ENCODE measurements around the gene HECTD4. TPM values are rescaled to one million over a fixed set of nuclear protein-coding genes. Genes with fewer than 3 reads are reported as not detected.
A peak's percentile ranks its signal among the peaks of the same experiment; 100 is the strongest.

Gene HECTD4
- total and polyA plus RNA-seq, 2 of the 4 experiments (the other 2 are of a cell fraction) = 12.9 to 13.0 TPM

DNA sequence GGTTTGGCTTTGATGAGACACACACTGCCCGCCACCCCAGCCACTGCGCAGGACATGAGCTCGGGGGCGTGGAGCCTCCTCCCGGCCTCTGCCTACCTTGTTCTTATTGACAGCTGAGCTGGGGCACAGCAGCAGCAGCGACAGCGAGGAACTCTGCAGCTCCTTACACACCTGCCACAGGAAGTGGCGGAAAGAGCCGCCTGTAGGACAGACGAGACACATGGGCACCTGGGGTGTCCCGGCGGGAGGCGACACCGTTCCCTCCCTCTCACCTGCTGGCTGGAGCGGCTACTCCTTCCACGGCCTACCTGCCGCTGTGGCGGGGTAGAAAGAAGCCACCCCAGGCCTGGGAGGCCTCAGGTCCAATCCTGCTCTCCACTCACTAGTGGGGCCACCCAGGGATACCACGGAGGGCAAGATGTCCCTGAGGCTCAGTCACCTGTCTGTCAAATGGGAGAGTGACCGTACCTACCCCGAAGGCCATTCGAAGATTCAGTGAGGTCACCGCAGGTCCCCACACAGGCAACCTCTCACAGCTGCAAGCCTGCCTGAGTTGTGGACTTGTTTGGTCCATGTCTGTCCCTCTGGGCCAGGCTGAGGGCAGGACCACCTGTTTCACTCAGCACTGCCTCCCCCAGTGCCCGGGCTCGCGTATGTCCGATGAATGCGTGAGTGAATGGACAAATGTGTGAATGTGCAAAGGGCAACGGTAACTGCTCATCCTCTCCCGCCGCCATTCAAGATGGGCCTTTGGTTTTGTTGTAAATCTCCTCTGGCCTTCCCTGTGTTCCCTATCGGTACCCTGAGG, 214.3 kb downstream of the HECTD4 start:
- H2BK20ac ChIP-seq (ENCODE audit: low read depth, low read length) = no peak overlapping the region
- CTCF ChIA-PET = interaction anchor here (0.7 kb wide), 1 partner anchor 219 kb away, joined by 3 read pairs; no protein-coding TSS in a partner anchor
- no peaks in the 10 kb centered on the region for H3K4me1 ChIP-seq (ENCODE audit: control insufficient read depth, insufficient read depth, low read length)
- no peak overlapping the region for H2AFZ ChIP-seq (replicated peaks; ENCODE audit: low read length, poor library complexity)
- no peak overlapping the region for H2BK5ac ChIP-seq (ENCODE audit: low read depth, low read length, poor library complexity, severe bottlenecking)
- no peaks in the 10 kb centered on the region for H4K20me1 ChIP-seq (ENCODE audit: insufficient read depth, low read length)
- H2BK120ac ChIP-seq (ENCODE audit: low read depth, low read length) = no peak overlapping the region
- H4K8ac ChIP-seq (ENCODE audit: low read depth in 2 of 2, low read length in 2 of 2) = no peak overlapping the region
- H4K5ac ChIP-seq (ENCODE audit: low read depth, low read length) = no peak overlapping the region
- TF ChIP-seq MAFK (IDR thresholded peaks at IDR 0.05; ENCODE audit: low read depth, low read length) (no peak), RFX5 (IDR thresholded peaks at IDR 0.05; ENCODE audit: low read depth, low read length) (no peak), MXI1 (IDR thresholded peaks at IDR 0.05; ENCODE audit: borderline replicate concordance, low read depth, low read length) (no peak), CEBPB (IDR thresholded peaks at IDR 0.05; ENCODE audit: low read depth, low read length) (no peak), POLR2A (IDR thresholded peaks at IDR 0.05; ENCODE audit: low read depth, low read length) (no peak), FOS (IDR thresholded peaks at IDR 0.05; ENCODE audit: low read depth, low read length) (no peak)
- TF ChIP-seq, protein P1, sequence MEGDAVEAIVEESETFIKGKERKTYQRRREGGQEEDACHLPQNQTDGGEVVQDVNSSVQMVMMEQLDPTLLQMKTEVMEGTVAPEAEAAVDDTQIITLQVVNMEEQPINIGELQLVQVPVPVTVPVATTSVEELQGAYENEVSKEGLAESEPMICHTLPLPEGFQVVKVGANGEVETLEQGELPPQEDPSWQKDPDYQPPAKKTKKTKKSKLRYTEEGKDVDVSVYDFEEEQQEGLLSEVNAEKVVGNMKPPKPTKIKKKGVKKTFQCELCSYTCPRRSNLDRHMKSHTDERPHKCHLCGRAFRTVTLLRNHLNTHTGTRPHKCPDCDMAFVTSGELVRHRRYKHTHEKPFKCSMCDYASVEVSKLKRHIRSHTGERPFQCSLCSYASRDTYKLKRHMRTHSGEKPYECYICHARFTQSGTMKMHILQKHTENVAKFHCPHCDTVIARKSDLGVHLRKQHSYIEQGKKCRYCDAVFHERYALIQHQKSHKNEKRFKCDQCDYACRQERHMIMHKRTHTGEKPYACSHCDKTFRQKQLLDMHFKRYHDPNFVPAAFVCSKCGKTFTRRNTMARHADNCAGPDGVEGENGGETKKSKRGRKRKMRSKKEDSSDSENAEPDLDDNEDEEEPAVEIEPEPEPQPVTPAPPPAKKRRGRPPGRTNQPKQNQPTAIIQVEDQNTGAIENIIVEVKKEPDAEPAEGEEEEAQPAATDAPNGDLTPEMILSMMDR (conservative IDR thresholded peaks at IDR 0.05; ENCODE audit: low read depth, low read length) = no peak
- no peak overlapping the region for H3K18ac ChIP-seq (ENCODE audit: low read depth, low read length)
- peak overlapping the region; percentile 24 for H2AK9ac ChIP-seq (replicated peaks; ENCODE audit: low read depth, low read length, poor library complexity)
- H3K4me3 ChIP-seq (ENCODE audit: insufficient read depth, low read depth, low read length) = no peak overlapping the region
- in situ Hi-C loops (cut with MboI; ENCODE audit: low sequenced_read_pairs) (no loop called here), dilution Hi-C loops (cut with HindIII; ENCODE audit: low sequenced_read_pairs, unreplicated experiment) (no loop called here), intact Hi-C loops (cut with micrococcal nuclease) (no loop called here)
- no peaks in the 10 kb centered on the region for H3K27me3 ChIP-seq (ENCODE audit: control insufficient read depth, insufficient read depth, low read length)
- H3K4me2 ChIP-seq (ENCODE audit: low read depth, low read length) = no peak overlapping the region
- no peak overlapping the region for H2BK15ac ChIP-seq (ENCODE audit: low read depth, low read length)
- H3K9me3 ChIP-seq (ENCODE audit: control insufficient read depth, insufficient read depth, low read length) = no peaks in the 10 kb centered on the region
- H3K9ac ChIP-seq (ENCODE audit: low read depth, low read length) = no peak overlapping the region
- BruUV-seq (replicated peaks) = no TSS peak
- no peaks in the 10 kb centered on the region for H3K79me1 ChIP-seq (ENCODE audit: low read depth in 1 of 2, low read length in 2 of 2)
- no peak overlapping the region for H3K27ac ChIP-seq (ENCODE audit: insufficient read depth, low read length)
- no peak overlapping the region for H3K56ac ChIP-seq (ENCODE audit: extremely low read depth, insufficient read depth, low read length)
- no peak overlapping the region for H2AK5ac ChIP-seq (ENCODE audit: low read depth, low read length)
- ATAC-seq (ENCODE audit: low read depth) = no peak
- H3K23ac ChIP-seq (ENCODE audit: low read depth, low read length) = no peak overlapping the region
- no peak overlapping the region for H3K4ac ChIP-seq (ENCODE audit: low read depth, low read length)
- H3K36me3 ChIP-seq (ENCODE audit: control insufficient read depth, insufficient read depth, low read length) = peaks cover 34% of the 10 kb centered on the region
- H4K91ac ChIP-seq (ENCODE audit: insufficient read depth, low read depth, low read length) = no peak overlapping the region
- no peak for DNase-seq
- POLR2A ChIA-PET (ENCODE audit: unreplicated experiment) = no interaction called here
- 0 out of 2 replicates have a peak, but pooled peaks cover 4% of the 10 kb centered on the region for H3K9me1 ChIP-seq (ENCODE audit: insufficient read depth, low read length)
- H3K14ac ChIP-seq (replicated peaks; ENCODE audit: low read depth, low read length) = no peak overlapping the region
- 92% methylated on average over 4 of the region's 32 CpGs; no CpG with 5 or more reads in 1 of the 2 experiments for WGBS, 2 experiments (ENCODE audit: extremely low coverage in 2 of 2, insufficient read length in 1 of 2)

Measured in IMR-90 (cell line).